Thoracic aorta (tissue), 2 donors: ENCODE results near the gene NPY1R. TPM values are rescaled to one million over a fixed set of nuclear protein-coding genes. Genes with fewer than 3 reads are reported as not detected.

Experiments used
- ATAC-seq: fragments of 150-250 bp; one replicate; pipeline ENCODE4 v1.8.0; 2017; ENCODE audit warnings: low read depth; ENCODE audit not compliant: insufficient number of reproducible peaks, low FRiP score
- DNase-seq: peaks from one replicate; pipeline ENCODE4 v3.0.0-alpha.2; 2020; ENCODE audit warnings: low spot score
- H3K27ac ChIP-seq, 2 donors: fragments of 200-600 bp; sonication (generic); 1 replicate in 1 of 2; 2 replicates in 1 of 2; pipeline ENCODE4 v1.5.1; 2016; ENCODE audit warnings: mild to moderate bottlenecking in 2 of 2, moderate library complexity in 2 of 2
- H3K27me3 ChIP-seq: fragments of 200-600 bp; sonication (generic); replicated peaks from 2 replicates; pipeline ENCODE4 v1.6.0; 2016; ENCODE audit warnings: mild to moderate bottlenecking; ENCODE audit not compliant: insufficient read depth
- H3K36me3 ChIP-seq: fragments of 200-600 bp; sonication (generic); one replicate; pipeline ENCODE4 v1.5.1; 2016
- H3K4me1 ChIP-seq, 2 donors: fragments of 200-600 bp; sonication (generic); 1 replicate in 1 of 2; 2 replicates in 1 of 2; pipeline versions ENCODE4 v1.5.1 to v1.6.0; 2016; ENCODE audit warnings: low read depth in 2 of 2, mild to moderate bottlenecking in 1 of 2; ENCODE audit not compliant: control insufficient read depth in 1 of 2
- H3K4me3 ChIP-seq: fragments of 200-600 bp; sonication (generic); 2 replicates; pipeline ENCODE4 v1.5.1; 2016; ENCODE audit warnings: mild to moderate bottlenecking
- H3K9me3 ChIP-seq: fragments of 200-600 bp; sonication (generic); 2 replicates; pipeline ENCODE4 v1.5.1; 2016
- CTCF ChIP-seq: fragments of 200-600 bp; sonication (generic); IDR thresholded peaks from one replicate; pipeline ENCODE4 v1.5.1; 2019; ENCODE audit warnings: antibody characterized with exemption
- total RNA-seq, 2 donors: library from RNA; depleted of rRNA; stranded (reverse); fragments of >200 nt; gene quantifications; one replicate each; pipeline versions ENCODE4 v1.1.0 to v1.2.3, GENCODE V29; 2016

The NPY1R gene
- total RNA-seq, 2 donors from 2014 or later: 35.4 to 112 TPM

- Histone ChIP-seq H3K4me1 (peaks cover 4 to 11% of the 10 kb centered on the region in 2 donors), H3K36me3 (no peaks in the 10 kb centered on the region), H3K27me3 (no peaks in the 10 kb centered on the region), H3K9me3 (no peaks in the 10 kb centered on the region), H3K27ac (no peak overlapping the region), H3K4me3 (no peak overlapping the region)
- TF ChIP-seq CTCF: no peak
- ATAC-seq: no peak
- no peak for DNase-seq
These were observed 3.0 kb upstream of the NPY1R start for GRCh38 chr4:163335384-163335783.

- peak overlapping the region; percentile 74 to 76 for H3K27ac ChIP-seq
These were observed 593 bp downstream of the NPY1R start for GRCh38 chr4:163331629-163332376.

GRCh38 chr4:163330916-163331628 lies 1.3 kb downstream of the NPY1R start:
- H3K36me3 ChIP-seq: peaks cover 1% of the 10 kb centered on the region
- no peaks in the 10 kb centered on the region for H3K9me3 ChIP-seq
- peak overlapping the region; percentile 86 for H3K4me3 ChIP-seq
- no peaks in the 10 kb centered on the region for H3K27me3 ChIP-seq
- no peak for TF ChIP-seq CTCF
- H3K27ac ChIP-seq: peak overlapping the region; percentile 74 to 76
- ATAC-seq: no peak
- no peak for DNase-seq
- peaks cover 10 to 11% of the 10 kb centered on the region in 2 donors for H3K4me1 ChIP-seq

More at GRCh38 chr4:163331629-163332376, 593 bp downstream of the NPY1R start:
- peak; percentile 19 for TF ChIP-seq CTCF
- no peaks in the 10 kb centered on the region for H3K36me3 ChIP-seq
- no peaks in the 10 kb centered on the region for H3K9me3 ChIP-seq
- H3K4me1 ChIP-seq: peaks cover 10 to 11% of the 10 kb centered on the region in 2 donors
- H3K4me3 ChIP-seq: peak overlapping the region; percentile 86
- H3K27me3 ChIP-seq: no peaks in the 10 kb centered on the region
- ATAC-seq (no peak), DNase-seq (no peak)

GRCh38 chr4:163317110-163317509 lies 15.3 kb downstream of the NPY1R start:
- Histone ChIP-seq H3K4me3 (no peak overlapping the region), H3K4me1 (no peaks in the 10 kb centered on the region), H3K27ac (no peak overlapping the region), H3K27me3 (no peaks in the 10 kb centered on the region), H3K9me3 (peaks cover 24% of the 10 kb centered on the region), H3K36me3 (no peaks in the 10 kb centered on the region)
- DNase-seq: no peak
- TF ChIP-seq CTCF: no peak
- ATAC-seq: no peak

GRCh38 chr4:163309466-163309865 lies 22.9 kb downstream of the NPY1R start:
- Histone ChIP-seq H3K36me3 (no peaks in the 10 kb centered on the region), H3K27me3 (no peaks in the 10 kb centered on the region), H3K9me3 (no peaks in the 10 kb centered on the region), H3K4me3 (no peak overlapping the region), H3K27ac (no peak overlapping the region), H3K4me1 (peaks cover 0 to 6% of the 10 kb centered on the region in 2 donors)
- TF ChIP-seq CTCF: no peak
- no peak for ATAC-seq
- DNase-seq: no peak
